Neural crest cell (in vitro differentiated cells): ENCODE data around the gene ADGRL2. TPM values are rescaled to one million over a fixed set of nuclear protein-coding genes. Genes with fewer than 3 reads are reported as not detected.

Experiments used
- DNase-seq: peaks from one replicate; pipeline ENCODE4 v3.0.0; 2021; ENCODE audit warnings: low read depth, mixed read lengths, low spot score
- H3K27ac Mint-ChIP-seq: one replicate; pipeline ENCODE4 v1.8.0; 2021; ENCODE audit warnings: mild to moderate bottlenecking, mixed read lengths; ENCODE audit not compliant: unreplicated experiment
- H3K27me3 Mint-ChIP-seq: 2 replicates; pipeline ENCODE4 v1.8.0; 2021; ENCODE audit warnings: low read depth, mild to moderate bottlenecking, mixed read lengths
- H3K36me3 Mint-ChIP-seq: 2 replicates; pipeline ENCODE4 v1.8.0; 2021; ENCODE audit warnings: low read depth, mild to moderate bottlenecking, mixed read lengths
- H3K4me1 Mint-ChIP-seq: 2 replicates; pipeline ENCODE4 v1.8.0; 2021; ENCODE audit warnings: mixed read lengths
- H3K4me3 Mint-ChIP-seq: one replicate; pipeline ENCODE4 v1.8.0; 2021; ENCODE audit warnings: mild to moderate bottlenecking, mixed read lengths
- H3K9me3 Mint-ChIP-seq: 2 replicates; pipeline ENCODE4 v1.8.0; 2021; ENCODE audit warnings: mixed read lengths
- CTCF ChIP-seq: fragments of 200-600 bp; sonication (generic); conservative IDR thresholded peaks from 2 replicates; pipeline ENCODE4 v1.5.0; 2021; ENCODE audit warnings: antibody characterized with exemption, mild to moderate bottlenecking
- total RNA-seq: library from RNA; stranded (reverse); gene quantifications from 2 replicates; pipeline ENCODE4 v1.2.1, GENCODE V29; 2021

Gene ADGRL2
- total RNA-seq, 1 donor from 2014 or later, result 170 TPM

GRCh38 chr1:81848880-81849682 is 48.3 kb downstream of the ADGRL2 start:
- H3K36me3 Mint-ChIP-seq, result peaks cover 5% of the 10 kb centered on the region
- peaks cover 44% of the 10 kb centered on the region for H3K4me1 Mint-ChIP-seq
- no peak overlapping the region for H3K4me3 Mint-ChIP-seq
- no peak overlapping the region for H3K27ac Mint-ChIP-seq
- H3K9me3 Mint-ChIP-seq, result no peaks in the 10 kb centered on the region
- no peaks in the 10 kb centered on the region for H3K27me3 Mint-ChIP-seq
- no peak for TF ChIP-seq CTCF
- no peak for DNase-seq

- peaks cover 43% of the 10 kb centered on the region for H3K4me1 Mint-ChIP-seq
- DNase-seq, result no peak
- no peaks in the 10 kb centered on the region for H3K27me3 Mint-ChIP-seq
- no peak for TF ChIP-seq CTCF
- no peak overlapping the region for H3K27ac Mint-ChIP-seq
- peaks cover 2% of the 10 kb centered on the region for H3K36me3 Mint-ChIP-seq
- H3K9me3 Mint-ChIP-seq, result no peaks in the 10 kb centered on the region
- H3K4me3 Mint-ChIP-seq, result no peak overlapping the region
Measured at GRCh38 chr1:81850031-81850430, 49.3 kb downstream of the ADGRL2 start.

GRCh38 chr1:81850495-81850894 is 49.8 kb downstream of the ADGRL2 start:
- Mint-ChIP-seq H3K9me3 (no peaks in the 10 kb centered on the region), H3K4me1 (peaks cover 43% of the 10 kb centered on the region), H3K27ac (no peak overlapping the region), H3K4me3 (no peak overlapping the region), H3K36me3 (peaks cover 2% of the 10 kb centered on the region), H3K27me3 (no peaks in the 10 kb centered on the region)
- DNase-seq, result no peak
- TF ChIP-seq CTCF, result no peak

- no peak for TF ChIP-seq CTCF
- Mint-ChIP-seq H3K4me1 (peaks cover 48% of the 10 kb centered on the region), H3K9me3 (no peaks in the 10 kb centered on the region), H3K27me3 (no peaks in the 10 kb centered on the region), H3K36me3 (peaks cover 2% of the 10 kb centered on the region), H3K4me3 (no peak overlapping the region), H3K27ac (no peak overlapping the region)
- DNase-seq, result no peak
Measured at GRCh38 chr1:81851217-81851616, 50.5 kb downstream of the ADGRL2 start.

- Mint-ChIP-seq H3K27ac (no peak overlapping the region), H3K9me3 (no peaks in the 10 kb centered on the region), H3K4me3 (no peak overlapping the region), H3K36me3 (no peaks in the 10 kb centered on the region), H3K27me3 (no peaks in the 10 kb centered on the region), H3K4me1 (peaks cover 36% of the 10 kb centered on the region)
- DNase-seq, result no peak
- TF ChIP-seq CTCF, result no peak
Measured at GRCh38 chr1:81852961-81853360, 52.2 kb downstream of the ADGRL2 start.
